GM12873 (cell line): ENCODE measurements around the gene VRK3.
"Not testable (repeated sequence)": the region's sequence is repeated elsewhere in the genome, so short reads cannot be mapped to it uniquely, and the experiment has no call there.

Experiments
- TF ChIP-seq, protein P1 (sequence below): IDR thresholded peaks from 2 replicates; pipeline ENCODE4 v1.5.1; 2012; ENCODE audit warnings: low read depth, mild to moderate bottlenecking, moderate library complexity, low read length, control low read depth; ENCODE audit not compliant: insufficient read depth; ENCODE audit errors: missing control alignments

Gene VRK3

GRCh38 chr19:49976496-49976895 lies 48.7 kb downstream of the VRK3 start:
- TF ChIP-seq, protein P1, sequence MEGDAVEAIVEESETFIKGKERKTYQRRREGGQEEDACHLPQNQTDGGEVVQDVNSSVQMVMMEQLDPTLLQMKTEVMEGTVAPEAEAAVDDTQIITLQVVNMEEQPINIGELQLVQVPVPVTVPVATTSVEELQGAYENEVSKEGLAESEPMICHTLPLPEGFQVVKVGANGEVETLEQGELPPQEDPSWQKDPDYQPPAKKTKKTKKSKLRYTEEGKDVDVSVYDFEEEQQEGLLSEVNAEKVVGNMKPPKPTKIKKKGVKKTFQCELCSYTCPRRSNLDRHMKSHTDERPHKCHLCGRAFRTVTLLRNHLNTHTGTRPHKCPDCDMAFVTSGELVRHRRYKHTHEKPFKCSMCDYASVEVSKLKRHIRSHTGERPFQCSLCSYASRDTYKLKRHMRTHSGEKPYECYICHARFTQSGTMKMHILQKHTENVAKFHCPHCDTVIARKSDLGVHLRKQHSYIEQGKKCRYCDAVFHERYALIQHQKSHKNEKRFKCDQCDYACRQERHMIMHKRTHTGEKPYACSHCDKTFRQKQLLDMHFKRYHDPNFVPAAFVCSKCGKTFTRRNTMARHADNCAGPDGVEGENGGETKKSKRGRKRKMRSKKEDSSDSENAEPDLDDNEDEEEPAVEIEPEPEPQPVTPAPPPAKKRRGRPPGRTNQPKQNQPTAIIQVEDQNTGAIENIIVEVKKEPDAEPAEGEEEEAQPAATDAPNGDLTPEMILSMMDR, result no peak

GRCh38 chr19:49975051-49975450 lies 50.1 kb downstream of the VRK3 start:
- TF ChIP-seq, protein P1, result no peak

DNA sequence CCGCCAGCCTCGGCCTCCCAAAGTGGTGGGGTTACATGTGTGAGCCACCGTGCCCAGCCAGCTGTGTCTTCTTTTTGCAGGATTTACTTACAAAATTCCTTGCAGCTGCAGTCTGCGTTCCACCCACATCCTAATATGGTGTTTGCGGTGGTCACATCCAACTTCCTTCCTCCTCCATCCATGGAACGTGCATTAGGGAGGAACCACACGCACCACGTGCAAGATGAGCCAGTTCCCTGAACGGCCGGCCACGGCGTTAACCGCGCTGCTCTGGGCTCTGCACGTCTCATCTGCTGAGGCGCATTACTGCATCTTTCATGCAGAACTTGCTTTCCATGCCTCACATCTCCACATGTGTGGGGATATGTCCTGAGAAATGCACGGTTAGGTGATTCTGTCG lies 51.2 kb downstream of the VRK3 start:
- TF ChIP-seq, protein P1, result no peak

DNA sequence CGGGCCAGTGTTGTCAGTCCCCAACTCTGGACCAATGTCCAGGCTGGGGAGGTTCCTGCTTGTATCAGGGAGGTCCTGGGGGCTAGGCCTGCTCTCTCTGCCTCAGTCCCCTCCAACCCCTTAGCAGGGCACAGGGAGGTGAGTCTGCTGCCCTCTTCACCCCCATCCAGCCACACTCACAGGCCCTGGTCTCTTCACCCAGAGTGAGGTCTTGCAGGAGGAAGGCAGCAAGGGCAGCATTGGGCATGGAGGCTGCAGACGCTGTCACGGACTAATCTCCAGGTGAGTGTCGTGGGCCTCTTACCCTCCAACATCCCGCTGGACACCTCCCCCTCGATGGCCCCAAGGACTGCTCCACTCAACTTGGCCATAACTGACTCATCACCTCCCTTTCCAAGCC lies 52.3 kb downstream of the VRK3 start:
- TF ChIP-seq, protein P1, result no peak

GRCh38 chr19:49971991-49972411 lies 53.2 kb downstream of the VRK3 start:
- TF ChIP-seq, protein P1, result no peak

- TF ChIP-seq, protein P1, result no peak
Observed at GRCh38 chr19:49968279-49968922, 56.8 kb downstream of the VRK3 start.

DNA sequence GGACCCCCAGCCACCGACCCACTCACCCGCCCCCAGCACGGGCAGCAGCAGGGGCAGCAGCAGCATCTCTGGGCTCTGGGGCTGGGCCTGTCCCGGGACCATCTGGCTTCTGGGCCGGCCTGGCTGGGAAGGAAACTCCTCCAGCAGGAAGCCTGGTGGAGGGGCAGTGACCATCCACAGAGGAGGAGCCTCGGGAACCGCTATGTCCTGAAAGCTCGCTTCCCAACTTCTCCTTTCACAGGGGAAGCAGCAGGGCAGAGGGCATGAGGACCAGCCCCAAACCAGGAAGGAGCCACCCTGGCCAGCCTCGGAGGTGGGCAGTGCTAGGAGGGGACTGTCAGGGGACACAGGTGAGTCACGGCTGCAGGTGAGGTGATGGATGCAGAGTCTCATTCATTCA lies 64.2 kb downstream of the VRK3 start, which contains the start of gene SIGLEC11:
Gene SIGLEC11, minus strand, starts transcription at position 193 of the 400 bp plus-strand sequence. Its CDS starts 91 bp downstream, at position 102.
- TF ChIP-seq, protein P1, result not testable (repeated sequence)
